Mesodermal cell (in vitro differentiated cells): Measurements from ENCODE around the gene ELMO1.

Experiments
- H3K27ac ChIP-seq: 2 replicates; pipeline ENCODE4 v1.7.0; 2013; ENCODE audit warnings: mild to moderate bottlenecking, low read depth, low read length, moderate library complexity; ENCODE audit not compliant: severe bottlenecking
- H3K36me3 ChIP-seq: 2 replicates; pipeline ENCODE4 v1.7.1; 2013; ENCODE audit warnings: mild to moderate bottlenecking, low read length, moderate library complexity; ENCODE audit not compliant: control insufficient read depth, insufficient read depth
- H3K4me1 ChIP-seq: one replicate; pipeline ENCODE4 v1.7.1; 2013; ENCODE audit warnings: mild to moderate bottlenecking, low read length; ENCODE audit not compliant: insufficient read depth, control insufficient read depth, poor library complexity, severe bottlenecking
- H3K4me3 ChIP-seq: 2 replicates; pipeline ENCODE4 v1.7.0; 2013; ENCODE audit warnings: low read length, control low read depth, mild to moderate bottlenecking; ENCODE audit not compliant: insufficient read depth, poor library complexity, severe bottlenecking; ENCODE audit errors: extremely low read depth
- H3K9me3 ChIP-seq: 2 replicates; pipeline ENCODE4 v1.7.1; 2013; ENCODE audit warnings: mild to moderate bottlenecking, low read length, moderate library complexity; ENCODE audit not compliant: control insufficient read depth
- WGBS, 2 experiments: methylation state at CpG; one replicate each; pipeline ENCODE4 v1.1.5; 2013; ENCODE audit warnings: missing lambda C conversion rate in 2 of 2; ENCODE audit not compliant: insufficient coverage in 2 of 2; 5-methylcytosine and 5-hydroxymethylcytosine counted together

Gene ELMO1

GRCh38 chr7:37329940-37330339 is 118.7 kb downstream of the ELMO1 start:
- no peak overlapping the region for H3K27ac ChIP-seq
- no peaks in the 10 kb centered on the region for H3K4me1 ChIP-seq
- H3K36me3 ChIP-seq = peaks cover 5% of the 10 kb centered on the region
- H3K9me3 ChIP-seq = peaks cover 5% of the 10 kb centered on the region
- H3K4me3 ChIP-seq = no peak overlapping the region
- WGBS, 2 experiments = 84 to 89% methylated on average over 2 of the region's 2 CpGs

GRCh38 chr7:37327288-37327687 is 121.4 kb downstream of the ELMO1 start:
- no CpG with 5 or more reads among the region's 1 CpG for WGBS, 2 experiments
- H3K36me3 ChIP-seq = peaks cover 5% of the 10 kb centered on the region
- no peaks in the 10 kb centered on the region for H3K4me1 ChIP-seq
- H3K27ac ChIP-seq = no peak overlapping the region
- peaks cover 5% of the 10 kb centered on the region for H3K9me3 ChIP-seq
- H3K4me3 ChIP-seq = no peak overlapping the region

- Histone ChIP-seq H3K36me3 (peaks cover 5% of the 10 kb centered on the region), H3K27ac (no peak overlapping the region), H3K4me1 (peaks cover 6% of the 10 kb centered on the region), H3K4me3 (no peak overlapping the region), H3K9me3 (no peaks in the 10 kb centered on the region)
- 87 to 100% methylated on average over 4 of the region's 4 CpGs for WGBS, 2 experiments
Observed at GRCh38 chr7:37323966-37324365, 124.7 kb downstream of the ELMO1 start.

- Histone ChIP-seq H3K4me1 (peaks cover 6% of the 10 kb centered on the region), H3K27ac (no peak overlapping the region), H3K36me3 (no peaks in the 10 kb centered on the region), H3K9me3 (no peaks in the 10 kb centered on the region), H3K4me3 (no peak overlapping the region)
- 93 to 100% methylated on average over 2 of the region's 4 CpGs for WGBS, 2 experiments
Observed at GRCh38 chr7:37322831-37323230, 125.8 kb downstream of the ELMO1 start.

GRCh38 chr7:37320848-37321468 is 127.7 kb downstream of the ELMO1 start:
- no peaks in the 10 kb centered on the region for H3K36me3 ChIP-seq
- H3K4me3 ChIP-seq = no peak overlapping the region
- H3K4me1 ChIP-seq = peaks cover 6% of the 10 kb centered on the region
- 94 to 96% methylated on average over 6 to 7 of the region's 10 CpGs for WGBS, 2 experiments
- peak overlapping the region; percentile 23 for H3K27ac ChIP-seq
- no peaks in the 10 kb centered on the region for H3K9me3 ChIP-seq

- H3K9me3 ChIP-seq = no peaks in the 10 kb centered on the region
- peaks cover 6% of the 10 kb centered on the region for H3K4me1 ChIP-seq
- H3K4me3 ChIP-seq = no peak overlapping the region
- peak overlapping the region; percentile 23 for H3K27ac ChIP-seq
- H3K36me3 ChIP-seq = no peaks in the 10 kb centered on the region
- 81% methylated on average over 2 to 6 of the region's 6 CpGs for WGBS, 2 experiments
Observed at GRCh38 chr7:37320140-37320847, 128.4 kb downstream of the ELMO1 start.

- Histone ChIP-seq H3K9me3 (no peaks in the 10 kb centered on the region), H3K27ac (no peak overlapping the region), H3K4me3 (no peak overlapping the region), H3K36me3 (no peaks in the 10 kb centered on the region), H3K4me1 (peaks cover 6% of the 10 kb centered on the region)
- 90 to 91% methylated on average over 2 of the region's 2 CpGs for WGBS, 2 experiments
Observed at GRCh38 chr7:37318541-37318940, 130.1 kb downstream of the ELMO1 start.

- 80 to 96% methylated on average over 4 of the region's 5 CpGs for WGBS, 2 experiments
- H3K36me3 ChIP-seq = no peaks in the 10 kb centered on the region
Observed at GRCh38 chr7:37315772-37316715, 132.6 kb downstream of the ELMO1 start.

GRCh38 chr7:37312608-37313007 is 136.1 kb downstream of the ELMO1 start:
- Histone ChIP-seq H3K9me3 (no peaks in the 10 kb centered on the region), H3K4me1 (no peaks in the 10 kb centered on the region), H3K27ac (no peak overlapping the region), H3K4me3 (no peak overlapping the region), H3K36me3 (peaks cover 13% of the 10 kb centered on the region)
- WGBS, 2 experiments = no CpG with 5 or more reads among the region's 1 CpG

More at GRCh38 chr7:37315772-37316715, 132.6 kb downstream of the ELMO1 start:
- no peak overlapping the region for H3K4me3 ChIP-seq
- peaks cover 6% of the 10 kb centered on the region for H3K4me1 ChIP-seq
- no peak overlapping the region for H3K27ac ChIP-seq
- H3K9me3 ChIP-seq = no peaks in the 10 kb centered on the region

GRCh38 chr7:37311355-37311754 is 137.3 kb downstream of the ELMO1 start:
- WGBS, 2 experiments = 85 to 91% methylated on average over 5 of the region's 6 CpGs
- Histone ChIP-seq H3K9me3 (no peaks in the 10 kb centered on the region), H3K4me1 (no peaks in the 10 kb centered on the region), H3K4me3 (no peak overlapping the region), H3K36me3 (peaks cover 13% of the 10 kb centered on the region), H3K27ac (no peak overlapping the region)
